ENCODE measurements around the gene RTEL1. TPM values are rescaled to one million over a fixed set of nuclear protein-coding genes. Genes with fewer than 3 reads are reported as not detected.

Gene RTEL1
- total and polyA plus RNA-seq, 2 donors (not counting 1 experiment from before 2014, with no cell fraction given) = 15.1 to 32.6 TPM

DNA sequence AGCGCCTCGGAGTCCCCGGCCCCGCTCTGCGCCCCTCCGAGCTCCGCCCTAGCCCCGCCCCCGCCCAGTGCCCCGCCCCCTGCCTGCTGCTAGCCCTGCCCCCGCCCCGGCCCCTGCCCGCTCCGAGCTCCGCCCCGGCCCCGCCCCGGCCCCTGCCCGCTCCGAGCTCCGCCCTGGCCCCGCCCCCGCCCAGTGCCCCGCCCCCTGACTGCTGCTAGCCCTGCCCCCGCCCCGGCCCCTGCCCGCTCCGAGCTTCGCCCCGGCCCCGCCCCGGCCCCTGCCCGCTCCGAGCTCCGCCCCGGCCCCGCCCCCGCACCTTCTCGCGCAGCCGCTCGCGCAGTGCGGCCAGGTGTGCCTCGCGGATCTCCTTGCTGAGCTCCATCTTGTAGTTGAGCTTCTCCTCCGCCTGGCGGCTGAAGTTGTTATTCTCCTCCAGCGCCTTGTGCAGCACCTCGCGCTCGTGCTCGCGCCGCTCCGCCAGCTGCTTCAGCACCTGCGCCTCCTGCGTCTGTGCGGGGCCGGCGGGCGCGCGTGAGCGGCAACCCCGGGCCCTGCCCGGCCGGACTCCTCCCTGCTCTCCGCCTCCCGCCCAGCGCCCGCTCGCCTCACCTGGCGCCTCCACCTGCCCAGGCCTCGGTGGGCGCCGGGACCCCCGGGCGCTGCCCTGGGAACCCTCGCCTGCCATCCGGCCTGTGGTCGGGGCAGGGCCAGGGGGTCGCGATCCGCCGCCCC, 16.2 kb upstream of the RTEL1 start:
- Histone ChIP-seq H3K4me1 (ENCODE audit: control insufficient read depth in 2 of 2, insufficient read depth in 2 of 2, low read length in 2 of 2) (peaks cover 23 to 41% of the 10 kb centered on the region in 2 donors), H3K9me3 (ENCODE audit: control extremely low read depth in 1 of 3, control insufficient read depth in 2 of 3, insufficient read depth in 1 of 3, low read length in 2 of 3) (peaks cover 0 to 3% (median 0%) of the 10 kb centered on the region in 3 donors), H3K79me2 (ENCODE audit: control insufficient read depth, insufficient read depth, low read length) (peaks cover 17% of the 10 kb centered on the region), H3K4me2 (replicated peaks; ENCODE audit: low read depth, low read length, poor library complexity, severe bottlenecking) (peak overlapping the region; percentile 92), H2AFZ (ENCODE audit: insufficient read depth, low read depth, low read length, poor library complexity, severe bottlenecking) (peak overlapping the region; percentile 68), H3K9ac (ENCODE audit: low read length) (peak overlapping the region; percentile 98), H3K4me3 (ENCODE audit: control extremely low read depth in 1 of 5, extremely low read depth in 1 of 5, insufficient read depth in 1 of 5, low read depth in 2 of 5, low read length in 4 of 5) (peak overlapping the region in 4 of 5 experiments; percentile 84 to 97 (median 90)), H3K27me3 (replicated peaks in 1 of 4; ENCODE audit: control extremely low read depth in 1 of 4, control insufficient read depth in 3 of 4, insufficient read depth in 4 of 4, low read length in 3 of 4) (no peaks in the 10 kb centered on the region), H3K27ac (ENCODE audit: low read length in 2 of 2) (peak overlapping the region; percentile 91), H3K36me3 (replicated peaks in 1 of 2; ENCODE audit: control extremely low read depth in 1 of 2, control insufficient read depth in 1 of 2, extremely low read depth in 1 of 2, insufficient read depth in 2 of 2, low read length in 1 of 2) (no peaks in the 10 kb centered on the region), H4K20me1 (ENCODE audit: control insufficient read depth, insufficient read depth, low read length, poor library complexity, severe bottlenecking) (no peaks in the 10 kb centered on the region)
- peaks cover 2% of the 10 kb centered on the region for H3K9me3 Mint-ChIP-seq (ENCODE audit: insufficient read depth)
- WGBS (ENCODE audit: insufficient coverage) = 1% methylated on average over 73 of the region's 86 CpGs
- peak overlapping the region; percentile 97 for H3K27ac Mint-ChIP-seq
- ChIA-PET CTCF (interaction anchor here (0.7 to 2.1 kb wide), 25 partner anchors 10 to 334 kb away, joined by 3 to 30 read pairs (median 5); partner anchors contain the start of genes ARFRP1, GMEB2, PTK6 and RTEL1), POLR2A (interaction anchor here (0.5 to 4.0 kb wide), 19 partner anchors 11 to 458 kb away, joined by 3 to 92 read pairs (median 5); partner anchors contain the start of genes GMEB2, HELZ2, PPDPF and RTEL1)
- DNase-seq (peak; percentile 96), ATAC-seq (ENCODE audit: low read depth) (peak; percentile 72)
- H3K4me1 Mint-ChIP-seq = peaks cover 28% of the 10 kb centered on the region
- peaks cover 4% of the 10 kb centered on the region for H3K27me3 Mint-ChIP-seq
- intact Hi-C loops (cut with micrococcal nuclease) = loop anchor here (1.0 to 5.0 kb wide), 4 partner anchors 16 to 222 kb away; partner anchors contain the start of gene RTEL1
- peak overlapping the region; percentile 82 for H3K4me3 Mint-ChIP-seq
- no peak for TF ChIP-seq EZH2 (IDR thresholded peaks at IDR 0.05; ENCODE audit: borderline replicate concordance, insufficient read depth, low read depth, low read length, poor library complexity, severe bottlenecking)
- TF ChIP-seq, protein P1, sequence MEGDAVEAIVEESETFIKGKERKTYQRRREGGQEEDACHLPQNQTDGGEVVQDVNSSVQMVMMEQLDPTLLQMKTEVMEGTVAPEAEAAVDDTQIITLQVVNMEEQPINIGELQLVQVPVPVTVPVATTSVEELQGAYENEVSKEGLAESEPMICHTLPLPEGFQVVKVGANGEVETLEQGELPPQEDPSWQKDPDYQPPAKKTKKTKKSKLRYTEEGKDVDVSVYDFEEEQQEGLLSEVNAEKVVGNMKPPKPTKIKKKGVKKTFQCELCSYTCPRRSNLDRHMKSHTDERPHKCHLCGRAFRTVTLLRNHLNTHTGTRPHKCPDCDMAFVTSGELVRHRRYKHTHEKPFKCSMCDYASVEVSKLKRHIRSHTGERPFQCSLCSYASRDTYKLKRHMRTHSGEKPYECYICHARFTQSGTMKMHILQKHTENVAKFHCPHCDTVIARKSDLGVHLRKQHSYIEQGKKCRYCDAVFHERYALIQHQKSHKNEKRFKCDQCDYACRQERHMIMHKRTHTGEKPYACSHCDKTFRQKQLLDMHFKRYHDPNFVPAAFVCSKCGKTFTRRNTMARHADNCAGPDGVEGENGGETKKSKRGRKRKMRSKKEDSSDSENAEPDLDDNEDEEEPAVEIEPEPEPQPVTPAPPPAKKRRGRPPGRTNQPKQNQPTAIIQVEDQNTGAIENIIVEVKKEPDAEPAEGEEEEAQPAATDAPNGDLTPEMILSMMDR (IDR thresholded peaks at IDR 0.05) = peak; percentile 67
